Esophagus mucosa (tissue), 1 donor: ENCODE results near the gene GRIP1. TPM values are rescaled to one million over a fixed set of nuclear protein-coding genes. Genes with fewer than 3 reads are reported as not detected.
"Not testable (repeated sequence)": the region's sequence is repeated elsewhere in the genome, so short reads cannot be mapped to it uniquely, and the experiment has no call there.

Experiments
- ATAC-seq: fragments of 200-7000 bp; cut with Tn5 transposase; one replicate; pipeline ENCODE4 v1.9.1; 2020
- total RNA-seq: library from RNA; stranded (reverse); gene quantifications from one replicate; pipeline ENCODE4 v1.2.4, GENCODE V29; 2023
- donor health status: DM: yes; HTN: yes; CAD: no.

GRIP1 gene
- total RNA-seq, 1 donor from 2014 or later = 20.1 TPM

GRCh38 chr12:66514581-66514980 lies 164.3 kb downstream of the GRIP1 start:
- peak; percentile 97 for ATAC-seq

DNA sequence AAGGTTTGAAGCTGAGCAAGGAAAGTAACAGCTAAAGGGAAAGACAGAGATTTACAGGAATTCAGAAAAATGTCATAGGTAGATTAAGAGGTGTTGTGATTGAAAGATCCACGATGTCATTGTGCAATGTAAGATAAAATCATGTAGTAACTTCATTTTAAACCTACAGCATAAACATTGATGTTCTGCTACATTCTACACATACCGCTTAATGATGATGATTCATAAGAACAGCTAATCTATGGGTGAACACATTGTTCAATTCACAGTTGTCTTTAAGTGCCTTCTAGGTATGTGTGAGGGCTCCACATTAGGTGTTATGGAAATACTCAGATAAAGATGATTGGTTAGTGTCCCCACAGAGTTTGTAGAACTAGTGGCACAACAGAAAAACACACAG lies 170.9 kb downstream of the GRIP1 start:
- ATAC-seq = peak; percentile 65

DNA sequence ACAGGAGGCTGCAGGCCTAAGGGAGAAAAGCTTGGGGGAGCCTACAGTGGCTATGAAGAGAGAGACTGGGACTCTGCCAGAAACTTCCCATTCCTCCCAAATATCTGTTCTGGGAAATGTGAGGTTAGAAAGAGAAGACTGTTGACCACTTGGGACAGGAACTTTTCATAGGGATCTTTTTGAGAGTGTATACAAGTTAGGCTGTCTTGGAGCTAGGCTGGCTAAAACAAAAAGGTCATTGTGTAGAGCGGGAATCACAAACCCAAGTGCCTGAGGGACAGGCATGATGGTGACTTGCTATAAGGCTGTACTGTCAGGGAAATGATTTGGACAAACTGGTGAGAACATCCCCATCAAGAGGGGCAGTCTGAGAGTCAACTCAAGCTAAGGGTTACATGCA lies 175.1 kb downstream of the GRIP1 start:
- no peak for ATAC-seq

DNA sequence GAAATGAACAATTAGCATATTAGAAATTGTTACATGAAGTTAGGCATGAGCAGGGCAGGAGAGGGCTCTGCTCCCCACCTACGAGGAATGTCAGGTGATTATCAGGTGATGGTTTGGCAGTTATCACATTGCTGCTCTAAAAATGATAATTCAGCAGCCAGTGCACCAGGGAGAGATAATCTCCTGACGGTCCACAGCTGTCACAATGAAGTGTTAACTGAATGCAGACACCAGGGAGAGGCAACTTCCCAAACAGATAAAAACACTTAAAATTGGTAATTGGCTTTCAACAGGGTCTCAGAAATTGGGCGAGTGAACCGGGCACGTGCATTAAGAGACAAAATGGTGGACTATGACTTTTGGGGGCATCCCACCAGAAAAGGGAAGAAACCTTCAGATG lies 176.0 kb downstream of the GRIP1 start:
- no peak for ATAC-seq

- ATAC-seq = no peak
Observed at GRCh38 chr12:66500841-66501240, 178.0 kb downstream of the GRIP1 start.

DNA sequence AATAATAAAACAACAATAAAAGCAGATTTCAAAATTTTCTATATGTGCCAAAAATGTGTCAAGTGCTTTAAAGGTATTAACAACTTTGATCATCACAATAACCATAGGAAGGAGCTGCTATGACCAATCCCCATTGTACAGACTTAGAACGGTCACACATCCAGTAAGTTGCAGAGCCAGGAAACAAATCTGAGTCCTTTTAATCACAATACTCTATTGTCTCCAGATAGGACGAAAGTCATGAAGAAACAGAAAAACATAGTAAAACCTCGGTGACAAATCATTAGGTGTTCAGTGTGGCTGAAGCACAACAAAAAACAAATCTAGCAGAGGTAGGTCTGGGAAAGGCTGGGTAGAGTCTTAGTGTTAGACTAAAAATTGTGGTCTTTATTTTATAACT lies 178.8 kb downstream of the GRIP1 start:
- no peak for ATAC-seq

GRCh38 chr12:66499000-66499399 lies 179.9 kb downstream of the GRIP1 start:
- ATAC-seq = no peak

GRCh38 chr12:66498059-66498458 lies 180.8 kb downstream of the GRIP1 start:
- not testable (repeated sequence) for ATAC-seq

GRCh38 chr12:66497008-66497897 lies 181.6 kb downstream of the GRIP1 start:
- no peak for ATAC-seq

DNA sequence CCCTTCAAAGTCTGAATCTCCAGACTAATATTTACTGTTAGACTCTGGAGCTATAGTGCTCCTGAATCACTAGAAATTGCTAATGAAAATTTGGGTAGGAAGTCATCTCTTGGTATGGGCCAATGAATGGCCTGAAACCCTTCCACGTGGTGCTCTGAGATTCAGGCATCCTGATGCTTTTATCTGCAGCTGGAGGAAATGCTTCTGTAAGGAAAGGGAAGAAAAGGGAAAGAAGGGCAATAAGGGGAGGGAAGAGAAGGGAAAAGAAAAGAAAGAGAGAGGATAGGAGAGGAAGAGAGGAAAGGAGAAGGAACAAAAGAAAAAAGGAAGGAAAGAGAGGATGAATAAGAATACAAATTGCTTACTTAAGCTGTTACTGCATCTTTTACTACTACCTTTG lies 182.3 kb downstream of the GRIP1 start:
- no peak for ATAC-seq

- ATAC-seq = no peak
Observed at GRCh38 chr12:66495709-66496108, 183.2 kb downstream of the GRIP1 start.

- no peak for ATAC-seq
Observed at GRCh38 chr12:66493819-66494218, 185.1 kb downstream of the GRIP1 start.

DNA sequence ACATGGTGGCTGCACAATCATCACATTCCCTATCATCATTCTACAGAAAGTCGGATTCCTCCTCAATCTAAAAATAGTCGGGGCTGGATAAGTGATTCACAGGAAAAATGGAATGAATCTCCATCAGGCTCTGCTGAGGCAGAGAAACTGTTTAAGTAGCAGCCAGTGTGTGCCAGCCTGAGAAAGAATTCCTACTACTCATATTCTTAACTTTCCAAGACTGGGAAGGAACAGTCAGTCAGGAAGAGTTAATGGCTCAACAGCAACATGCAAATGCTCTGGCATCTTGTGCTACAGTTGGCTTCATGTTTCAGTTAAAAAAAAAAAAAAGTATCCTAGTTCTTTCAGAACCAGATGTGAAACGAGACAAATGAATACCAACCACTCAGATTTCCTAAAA lies 187.0 kb downstream of the GRIP1 start:
- no peak for ATAC-seq

DNA sequence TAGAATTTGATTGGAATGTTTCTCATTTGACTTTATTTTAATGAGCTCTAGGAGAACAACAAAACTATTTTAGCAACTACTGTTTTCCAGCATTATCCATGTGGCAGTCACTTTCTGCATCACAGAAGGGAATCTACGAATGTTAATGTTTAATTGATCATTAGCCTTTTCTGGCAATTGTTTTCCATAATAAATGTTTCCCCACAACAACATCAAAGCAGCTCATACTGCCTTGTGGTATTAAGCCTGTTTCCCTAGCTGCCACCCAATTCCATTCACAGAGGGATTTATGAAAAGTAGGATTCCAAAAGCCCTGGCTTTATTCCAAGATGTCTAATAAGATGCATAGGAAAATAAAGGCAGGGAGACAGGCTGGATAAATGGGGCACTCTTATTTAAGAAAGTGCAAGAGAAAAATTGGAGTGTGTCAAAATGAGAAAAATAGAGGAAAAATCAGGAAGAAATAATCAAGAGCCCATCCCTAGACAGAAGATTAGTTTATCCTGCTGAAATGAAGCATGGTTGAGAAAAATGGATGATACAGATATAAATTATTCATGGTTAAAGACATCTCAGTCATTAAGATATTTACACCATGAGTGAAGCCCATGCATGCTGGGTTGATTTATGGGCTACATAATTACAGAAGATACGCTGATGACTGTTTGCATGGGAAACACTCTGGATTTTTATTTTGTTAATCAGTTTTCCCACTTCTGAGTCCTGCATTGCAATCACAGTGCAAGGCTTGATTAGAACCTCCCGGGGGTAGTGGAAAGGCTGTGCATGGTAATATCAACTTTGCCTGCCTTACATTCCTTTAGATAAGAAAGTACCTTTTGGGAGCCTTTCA lies 196.3 kb downstream of the GRIP1 start:
- ATAC-seq = no peak

GRCh38 chr12:66467932-66468331 lies 210.9 kb downstream of the GRIP1 start:
- no peak for ATAC-seq

DNA sequence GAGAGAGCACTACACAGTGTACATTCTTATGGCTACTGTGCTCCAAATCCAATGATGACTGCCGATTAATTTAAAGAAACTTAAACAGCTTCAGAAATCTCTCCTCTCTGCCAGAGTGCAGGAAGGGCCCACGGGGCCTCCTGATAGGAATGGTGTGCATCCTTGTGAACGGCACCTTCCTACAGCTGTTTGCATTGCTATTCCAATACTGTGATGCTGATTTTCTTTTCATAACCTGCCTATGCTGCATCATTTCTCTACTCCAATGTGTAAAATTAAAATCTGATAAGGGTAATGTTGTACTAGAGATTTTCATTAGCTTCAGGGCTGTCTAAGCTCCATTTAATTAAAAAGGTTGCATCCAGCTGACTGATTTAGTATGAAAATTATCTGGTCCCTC lies 217.5 kb downstream of the GRIP1 start:
- no peak for ATAC-seq

GRCh38 chr12:66459944-66460482 lies 218.9 kb downstream of the GRIP1 start:
- no peak for ATAC-seq

- no peak for ATAC-seq
Observed at GRCh38 chr12:66456612-66457011, 222.3 kb downstream of the GRIP1 start.

GRCh38 chr12:66453844-66454243 lies 225.0 kb downstream of the GRIP1 start:
- no peak for ATAC-seq

GRCh38 chr12:66453120-66453519 lies 225.8 kb downstream of the GRIP1 start:
- ATAC-seq = no peak

- ATAC-seq = no peak
Observed at GRCh38 chr12:66449531-66449930, 229.3 kb downstream of the GRIP1 start.

GRCh38 chr12:66447643-66448042 lies 231.2 kb downstream of the GRIP1 start:
- no peak for ATAC-seq

DNA sequence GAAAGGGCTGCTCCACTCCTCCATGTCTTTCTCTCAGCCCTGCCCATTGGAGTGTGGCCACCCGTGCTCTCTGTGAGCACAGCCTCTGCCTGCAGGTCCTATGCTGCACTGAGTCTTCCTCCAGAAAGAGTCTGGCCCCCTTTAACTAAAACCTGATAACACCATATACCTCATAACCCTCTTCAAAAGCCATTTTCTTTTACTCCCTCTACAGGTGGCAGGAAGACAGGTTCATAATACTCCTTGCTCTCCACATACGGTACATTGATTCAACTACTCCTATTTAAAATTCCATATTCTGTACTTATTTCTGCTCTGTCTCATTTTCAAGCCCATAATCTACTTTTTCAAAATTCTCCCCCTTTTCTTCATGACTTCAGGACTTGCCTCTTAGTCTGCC lies 232.6 kb downstream of the GRIP1 start:
- ATAC-seq = no peak
